Body of pancreas (tissue), 4 donors: ENCODE measurements around the gene GMPR2. TPM values are rescaled to one million over a fixed set of nuclear protein-coding genes. Genes with fewer than 3 reads are reported as not detected.

Source experiments
- ATAC-seq: fragments of 150-250 bp; one replicate; pipeline ENCODE4 v1.9.1; 2016
- DNase-seq, 4 donors: peaks; one replicate each; pipeline ENCODE4 v3.0.0-alpha.2; 2019
- H3K27ac ChIP-seq, 4 donors: fragments of 200-600 bp; sonication (generic); 1 replicate in 3 of 4; 2 replicates in 1 of 4; pipeline versions ENCODE4 v1.5.1 to v1.6.1; 2016 to 2019; ENCODE audit warnings: mild to moderate bottlenecking in 1 of 4, mixed read lengths in 1 of 4, moderate library complexity in 1 of 4
- H3K27me3 ChIP-seq, 2 donors: fragments of 200-600 bp; sonication (generic); one replicate each; pipeline ENCODE4 v1.6.0; 2016; ENCODE audit warnings: mild to moderate bottlenecking in 1 of 2
- H3K36me3 ChIP-seq, 2 donors: fragments of 200-600 bp; sonication (generic); replicated peaks in 1 of 2; 2 replicates each; pipeline ENCODE4 v1.5.1; 2016; ENCODE audit warnings: low read depth in 2 of 2; ENCODE audit not compliant: insufficient read depth in 1 of 2
- H3K4me1 ChIP-seq: fragments of 200-600 bp; sonication (generic); one replicate; pipeline ENCODE4 v1.6.0; 2016
- H3K4me3 ChIP-seq, 2 donors: fragments of 200-600 bp; sonication (generic); 1 replicate in 1 of 2; 2 replicates in 1 of 2; pipeline ENCODE4 v1.5.1; 2016 to 2019
- H3K9me3 ChIP-seq, 3 donors: fragments of 200-600 bp; sonication (generic); 1 replicate in 2 of 3; 2 replicates in 1 of 3; pipeline ENCODE4 v1.5.1; 2016
- CTCF ChIP-seq, 7 experiments: fragments of 450-650 bp in 4 of 7; fragments of 200-600 bp in 3 of 7; sonication (generic) in 3 of 7; IDR thresholded peaks; one replicate each; pipeline ENCODE4 v1.5.1; 2016 to 2019; ENCODE audit warnings: antibody characterized with exemption in 7 of 7
- POLR2A ChIP-seq, 3 donors: fragments of 450-650 bp; IDR thresholded peaks; one replicate each; pipeline ENCODE4 v1.6.1; 2016; ENCODE audit warnings: antibody characterized with exemption in 3 of 3, mild to moderate bottlenecking in 2 of 3
- WGBS, 2 donors: methylation state at CpG; one replicate each; pipeline ENCODE4 v1.1.5; 2017; 5-methylcytosine and 5-hydroxymethylcytosine counted together
- intact Hi-C: fragments of 100-400 bp; cut with DNase I; formaldehyde crosslinking; loops from one replicate; pipeline ENCODE4 v1.15.1; 2023
- total RNA-seq, 2 donors: library from RNA; depleted of rRNA; stranded (reverse); fragments of >200 nt; gene quantifications; one replicate each; pipeline ENCODE4 v1.1.0, GENCODE V29; 2016

GMPR2 gene
- 10 to 100 TPM; 30.9 to 41.9 TPM for total RNA-seq

- H3K4me3 ChIP-seq, result peak within 1 kb of the TSS; percentile 76 to 86
- H3K27me3 ChIP-seq, result no peaks in the 10 kb centered on the region
- H3K9me3 ChIP-seq, result no peaks in the 10 kb centered on the region
- no peak for TF ChIP-seq CTCF (IDR thresholded peaks at IDR 0.05)
- peak in 2 of 3 donors; percentile 50 to 55 for TF ChIP-seq POLR2A (IDR thresholded peaks at IDR 0.05)
- DNase-seq (no peak), ATAC-seq (peak; percentile 48)
- WGBS, 2 donors, result 2 to 5% methylated on average over 19 to 38 of the region's 38 CpGs
- H3K27ac ChIP-seq, result peak within 1 kb of the TSS; percentile 77 to 94 (median 84)
- peaks cover 0 to 10% of the 10 kb centered on the region in 2 donors for H3K36me3 ChIP-seq
- peaks cover 36% of the 10 kb centered on the region for H3K4me1 ChIP-seq
- intact Hi-C loops, result no loop called here
Measured at GRCh38 chr14:24232645-24233537, at the start of gene GMPR2. Gene GMPR2, plus strand, starts transcription at chr14:24232929. Its CDS starts 325 bp downstream, at chr14:24233254.

- ATAC-seq (no peak), DNase-seq (no peak)
- Histone ChIP-seq H3K4me3 (no peak overlapping the region), H3K36me3 (peaks cover 14 to 36% of the 10 kb centered on the region in 2 donors), H3K27me3 (no peaks in the 10 kb centered on the region), H3K27ac (no peak overlapping the region), H3K4me1 (peaks cover 12% of the 10 kb centered on the region), H3K9me3 (no peaks in the 10 kb centered on the region)
- 83 to 88% methylated on average over 12 to 13 of the region's 15 CpGs for WGBS, 2 donors
- intact Hi-C loops, result no loop called here
- no peak for TF ChIP-seq POLR2A (IDR thresholded peaks at IDR 0.05)
- no peak for TF ChIP-seq CTCF (IDR thresholded peaks at IDR 0.05)
Measured at GRCh38 chr14:24183014-24183481, 49.7 kb upstream of the GMPR2 start.

- Histone ChIP-seq H3K36me3 (peaks cover 13 to 32% of the 10 kb centered on the region in 2 donors), H3K4me3 (no peak overlapping the region), H3K4me1 (peaks cover 23% of the 10 kb centered on the region), H3K27me3 (no peaks in the 10 kb centered on the region), H3K9me3 (no peaks in the 10 kb centered on the region), H3K27ac (no peak overlapping the region)
- 74 to 85% methylated on average over 4 to 19 of the region's 19 CpGs for WGBS, 2 donors
- DNase-seq, result no peak
- intact Hi-C loops, result no loop called here
- no peak for TF ChIP-seq POLR2A (IDR thresholded peaks at IDR 0.05)
- no peak for TF ChIP-seq CTCF (IDR thresholded peaks at IDR 0.05)
- no peak for ATAC-seq
Measured at GRCh38 chr14:24184104-24184970, 48.4 kb upstream of the GMPR2 start.

- WGBS, 2 donors, result 95 to 96% methylated on average over 7 of the region's 7 CpGs
- ATAC-seq (no peak), DNase-seq (no peak)
- H3K27ac ChIP-seq, result no peak overlapping the region
- no peaks in the 10 kb centered on the region for H3K9me3 ChIP-seq
- H3K4me1 ChIP-seq, result peaks cover 24% of the 10 kb centered on the region
- no peaks in the 10 kb centered on the region for H3K27me3 ChIP-seq
- H3K4me3 ChIP-seq, result no peak overlapping the region
- TF ChIP-seq CTCF (IDR thresholded peaks at IDR 0.05), result no peak
- no peak for TF ChIP-seq POLR2A (IDR thresholded peaks at IDR 0.05)
- intact Hi-C loops, result no loop called here
- peaks cover 9 to 25% of the 10 kb centered on the region in 2 donors for H3K36me3 ChIP-seq
Measured at GRCh38 chr14:24185026-24185425, 47.7 kb upstream of the GMPR2 start.
